GM21526 (cell line): Measurements from ENCODE around the gene PRAMEF12.
"Not testable (repeated sequence)": the region's sequence is repeated elsewhere in the genome, so short reads cannot be mapped to it uniquely, and the experiment has no call there.

Source experiments
- ATAC-seq: cut with Tn5 transposase; IDR thresholded peaks from one replicate; pipeline ENCODE4 v1.9.1; 2021; ENCODE audit warnings: moderate library complexity; ENCODE audit not compliant: unreplicated experiment, low FRiP score

The PRAMEF12 gene

DNA sequence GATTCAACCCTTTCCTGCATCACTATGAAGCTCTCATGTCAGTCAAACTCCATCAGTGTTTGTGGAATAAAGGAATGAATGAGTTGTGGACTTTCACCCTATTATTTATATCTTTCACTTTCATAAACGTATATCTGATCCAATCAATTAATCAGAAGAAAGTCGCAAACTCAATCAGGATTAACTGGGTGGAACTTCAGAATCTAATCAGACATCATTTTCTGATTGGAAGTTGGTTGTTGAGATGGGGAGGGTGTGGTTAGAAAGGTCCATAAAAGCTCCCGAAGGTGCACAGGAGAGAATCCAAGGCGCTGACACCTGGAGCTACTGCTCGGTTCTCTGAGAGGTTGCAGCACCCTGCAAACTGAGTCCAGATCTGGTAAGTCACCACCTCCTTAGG is at the start of gene PRAMEF12:
TSS of gene PRAMEF12 (plus strand) at position 301 of the 400 bp plus-strand sequence. CDS start 1,130 bp downstream, outside the sequence.
- ATAC-seq = no peak

GRCh38 chr1:12728391-12728790 is 45.1 kb upstream of the PRAMEF12 start:
- ATAC-seq = no peak

DNA sequence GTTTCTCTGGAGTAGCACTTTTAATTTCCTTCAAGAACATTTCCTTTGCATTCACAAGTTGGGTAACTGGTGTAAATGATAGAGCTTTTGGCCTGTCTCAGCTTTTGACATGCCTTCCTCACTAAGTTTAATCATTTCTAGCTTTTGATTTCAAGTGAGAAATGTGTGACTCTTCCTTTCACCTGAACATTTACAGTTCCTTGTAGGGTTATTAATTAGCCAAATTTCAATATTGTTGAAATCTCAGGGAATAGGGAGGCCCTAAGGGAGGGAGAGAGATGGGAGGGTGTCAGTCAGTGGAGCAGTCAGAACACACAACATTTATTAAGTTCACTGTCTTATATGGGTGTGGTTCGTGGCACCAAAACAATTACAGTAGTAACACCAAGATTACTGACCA is 43.4 kb upstream of the PRAMEF12 start:
- no peak for ATAC-seq

DNA sequence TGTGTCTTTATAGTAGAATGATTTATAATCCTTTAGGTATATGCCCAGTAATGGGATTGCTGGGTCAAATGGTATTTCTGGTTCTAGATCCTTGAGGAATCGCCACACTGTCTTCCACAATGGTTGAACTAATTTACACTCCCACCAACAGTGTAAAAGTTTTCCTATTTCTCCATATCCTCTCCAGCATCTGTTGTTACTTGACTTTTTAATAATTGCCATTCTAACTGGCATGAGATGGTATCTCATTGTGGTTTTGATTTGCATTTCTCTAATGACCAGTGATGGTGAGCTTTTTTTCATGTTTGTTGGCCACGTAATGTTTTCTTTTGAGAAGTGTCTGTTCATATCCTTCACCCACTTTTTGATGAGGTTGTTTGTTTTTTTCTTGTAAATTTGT is 42.5 kb upstream of the PRAMEF12 start:
- not testable (repeated sequence) for ATAC-seq

- no peak for ATAC-seq
Measured at GRCh38 chr1:12734651-12735050, 38.9 kb upstream of the PRAMEF12 start.

- ATAC-seq = no peak
Measured at GRCh38 chr1:12738934-12739333, 34.6 kb upstream of the PRAMEF12 start.

DNA sequence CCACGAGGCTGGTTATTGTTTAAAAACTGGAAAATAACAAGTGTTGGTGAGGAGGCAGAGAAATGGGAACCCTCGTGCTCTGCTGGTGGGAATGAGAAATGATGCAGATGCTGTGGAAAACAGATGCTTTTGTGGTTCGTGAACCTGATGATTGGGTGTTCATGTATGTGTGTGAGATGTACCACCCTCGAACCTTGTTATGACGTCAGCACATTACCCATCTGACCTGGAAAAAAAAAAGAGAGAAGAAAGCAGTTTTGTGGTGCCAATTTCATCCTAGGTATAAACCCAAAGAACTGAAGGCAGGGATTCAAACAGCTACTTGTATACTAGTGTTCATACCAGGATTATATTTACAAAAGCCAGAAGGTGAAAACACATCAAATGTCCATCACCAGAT is 33.9 kb upstream of the PRAMEF12 start:
- no peak for ATAC-seq

GRCh38 chr1:12741946-12742345 is 31.6 kb upstream of the PRAMEF12 start:
- ATAC-seq = no peak

- no peak for ATAC-seq
Measured at GRCh38 chr1:12745126-12745991, 28.2 kb upstream of the PRAMEF12 start.

DNA sequence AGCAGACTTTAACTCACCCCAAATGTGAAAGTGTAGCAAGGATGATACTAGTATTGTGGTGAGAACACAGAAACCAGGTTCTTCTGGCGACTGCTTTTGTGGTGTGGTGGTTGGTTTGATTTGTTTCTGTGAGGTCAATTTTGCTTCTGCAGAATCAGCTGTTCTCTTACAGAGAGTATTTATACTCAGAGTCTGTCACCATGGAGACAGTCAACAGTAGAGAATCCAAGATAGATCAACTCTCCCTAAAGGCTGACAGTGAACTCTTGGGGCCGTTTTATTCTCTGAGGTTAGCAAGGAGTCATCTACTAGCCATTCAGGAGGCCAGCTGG is 27.6 kb upstream of the PRAMEF12 start, which contains the start of gene CFAP107:
TSS of gene CFAP107 (plus strand) at position 209 of the 332 bp plus-strand sequence. CDS start 231 bp downstream, outside the sequence.
- ATAC-seq = no peak

GRCh38 chr1:12748778-12749355 is 24.7 kb upstream of the PRAMEF12 start:
- no peak for ATAC-seq

- ATAC-seq = no peak
Measured at GRCh38 chr1:12754738-12755137, 18.8 kb upstream of the PRAMEF12 start.

DNA sequence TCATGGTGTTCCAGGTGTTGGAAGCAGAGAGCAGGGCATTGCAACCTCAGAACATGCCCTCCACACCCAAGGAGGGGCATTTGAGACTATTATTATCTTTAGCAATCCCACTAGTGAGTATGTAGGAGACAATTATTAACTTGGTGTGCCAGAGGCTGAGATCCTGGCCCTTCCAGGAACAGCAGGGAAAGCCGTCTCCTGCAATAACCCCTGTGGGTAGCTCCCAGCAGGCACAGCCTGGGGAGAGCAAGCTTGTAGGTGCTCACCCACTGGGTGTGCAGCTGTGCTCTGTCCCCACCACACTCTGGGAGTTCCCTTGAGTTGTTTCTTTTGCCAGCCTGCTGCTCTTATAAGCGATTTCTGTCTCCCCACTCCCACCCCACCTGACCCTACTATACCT is 17.3 kb upstream of the PRAMEF12 start:
- no peak for ATAC-seq

GRCh38 chr1:12756768-12757413 is 16.6 kb upstream of the PRAMEF12 start:
- no peak for ATAC-seq

GRCh38 chr1:12757836-12758235 is 15.7 kb upstream of the PRAMEF12 start:
- no peak for ATAC-seq

GRCh38 chr1:12760256-12760795 is 13.2 kb upstream of the PRAMEF12 start:
- ATAC-seq = no peak

- no peak for ATAC-seq
Measured at GRCh38 chr1:12761781-12762180, 11.8 kb upstream of the PRAMEF12 start.

- no peak for ATAC-seq
Measured at GRCh38 chr1:12762766-12763165, 10.8 kb upstream of the PRAMEF12 start.

- ATAC-seq = no peak
Measured at GRCh38 chr1:12763479-12763878, 10.1 kb upstream of the PRAMEF12 start.

DNA sequence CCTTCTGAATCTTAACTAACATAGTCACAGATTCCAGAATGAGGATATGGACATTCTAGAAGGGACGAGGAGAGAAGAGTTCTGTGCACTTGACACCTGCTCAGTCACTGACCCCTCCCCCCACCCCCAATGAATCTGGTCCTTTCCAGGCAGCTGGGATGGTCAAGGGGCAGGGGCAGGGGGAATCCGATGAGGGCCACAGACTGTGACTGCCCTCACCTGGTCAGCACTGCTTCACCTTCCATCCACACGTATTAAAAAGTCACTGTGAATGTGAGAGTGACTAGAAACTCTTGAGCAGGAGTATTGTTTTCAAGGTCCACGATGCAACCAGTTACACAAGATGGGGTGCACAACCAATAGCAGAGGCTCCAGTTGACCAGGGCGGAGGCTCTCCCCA is 9.5 kb upstream of the PRAMEF12 start:
- ATAC-seq = no peak

DNA sequence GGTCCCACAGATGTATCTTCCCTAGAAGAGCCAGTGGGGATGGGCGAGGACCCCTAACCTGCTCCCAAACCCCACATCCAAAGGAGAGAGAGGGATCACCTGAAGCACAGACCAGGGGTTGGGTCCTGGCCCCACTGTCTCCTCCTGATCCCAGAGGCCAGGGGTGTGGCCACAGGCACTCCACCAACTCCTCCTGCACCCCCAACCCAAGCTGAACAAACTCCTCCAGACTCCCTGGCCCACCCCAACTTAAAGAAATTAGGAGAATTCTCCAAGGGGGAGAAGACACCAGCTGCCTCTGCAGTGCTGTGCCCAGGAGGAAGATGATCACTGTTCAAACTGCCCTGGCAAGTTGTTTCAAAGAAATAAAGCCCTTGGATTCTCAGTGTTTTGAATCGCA is 4.5 kb upstream of the PRAMEF12 start:
- no peak for ATAC-seq
